Bronchial epithelial cell (primary cell): ENCODE results near the gene GFRA3. TPM values are rescaled to one million over a fixed set of nuclear protein-coding genes. Genes with fewer than 3 reads are reported as not detected.

Source experiments
- DNase-seq: peaks from one replicate; pipeline ENCODE4 v3.0.0-alpha.2; 2010; ENCODE audit warnings: low read depth
- FAIRE-seq: peaks from 2 replicates; lab custom pipeline; 2011; peaks lifted over from hg19 to GRCh38; lab: Jason Lieb, UNC
- H3K27me3 ChIP-seq: 2 replicates; pipeline ENCODE4 v1.5.1; 2011; ENCODE audit warnings: low read length; ENCODE audit not compliant: control insufficient read depth, insufficient read depth
- H3K36me3 ChIP-seq: 2 replicates; pipeline ENCODE4 v1.5.1; 2011; ENCODE audit warnings: low read length; ENCODE audit not compliant: control insufficient read depth, insufficient read depth
- H3K4me3 ChIP-seq: 2 replicates; pipeline ENCODE4 v1.5.1; 2011; ENCODE audit warnings: mild to moderate bottlenecking, low read depth, low read length, control low read depth
- CTCF ChIP-seq: IDR thresholded peaks from 2 replicates; pipeline ENCODE4 v1.5.1; 2011; ENCODE audit warnings: mild to moderate bottlenecking, moderate library complexity, low read length, control low read depth, inconsistent platforms; ENCODE audit not compliant: insufficient read depth, severe bottlenecking
- total RNA-seq: library from RNA; depleted of rRNA; stranded (reverse); fragments of >200 nt; gene quantifications from 2 replicates; pipeline ENCODE4 v1.2.1, GENCODE V29; 2014

GFRA3 gene
- total RNA-seq, 1 donor from 2014 or later, result not detected

GRCh38 chr5:138246334-138246733 is 28.1 kb downstream of the GFRA3 start:
- DNase-seq (no peak), FAIRE-seq (no peak)
- TF ChIP-seq CTCF, result no peak
- Histone ChIP-seq H3K4me3 (no peak overlapping the region), H3K27me3 (peaks cover 11% of the 10 kb centered on the region), H3K36me3 (no peaks in the 10 kb centered on the region)

GRCh38 chr5:138245717-138246116 is 28.7 kb downstream of the GFRA3 start:
- H3K36me3 ChIP-seq, result no peaks in the 10 kb centered on the region
- no peak for TF ChIP-seq CTCF
- no peak overlapping the region for H3K4me3 ChIP-seq
- FAIRE-seq, result no peak
- no peak for DNase-seq
- peaks cover 18% of the 10 kb centered on the region for H3K27me3 ChIP-seq

- FAIRE-seq (peak; percentile 7), DNase-seq (no peak)
- H3K27me3 ChIP-seq, result peaks cover 18% of the 10 kb centered on the region
- no peaks in the 10 kb centered on the region for H3K36me3 ChIP-seq
- no peak for TF ChIP-seq CTCF
- H3K4me3 ChIP-seq, result no peak overlapping the region
These were observed 30.6 kb downstream of the GFRA3 start for GRCh38 chr5:138243794-138244193.

- no peak for TF ChIP-seq CTCF
- Histone ChIP-seq H3K27me3 (peaks cover 18% of the 10 kb centered on the region), H3K4me3 (peak overlapping the region; percentile 20), H3K36me3 (no peaks in the 10 kb centered on the region)
- FAIRE-seq, result no peak
- DNase-seq, result no peak
These were observed 32.5 kb downstream of the GFRA3 start for GRCh38 chr5:138241688-138242571.

- no peak for DNase-seq
- Histone ChIP-seq H3K4me3 (no peak overlapping the region), H3K27me3 (peaks cover 18% of the 10 kb centered on the region), H3K36me3 (no peaks in the 10 kb centered on the region)
- FAIRE-seq, result peak; percentile 36
- TF ChIP-seq CTCF, result no peak
These were observed 33.6 kb downstream of the GFRA3 start for GRCh38 chr5:138240650-138241385.
